Vagina (tissue), 2 donors: ENCODE data around the gene MALL. TPM values are rescaled to one million over a fixed set of nuclear protein-coding genes. Genes with fewer than 3 reads are reported as not detected.
"Not testable (repeated sequence)": the region's sequence is repeated elsewhere in the genome, so short reads cannot be mapped to it uniquely, and the experiment has no call there.

Source experiments
- DNase-seq, 2 donors: peaks; one replicate each; pipeline ENCODE4 v3.0.0-alpha.2; 2017; ENCODE audit errors: extremely low spot score in 2 of 2
- H3K27ac ChIP-seq: fragments of 200-600 bp; sonication (generic); one replicate; pipeline ENCODE4 v1.5.1; 2019
- H3K27me3 ChIP-seq: fragments of 200-600 bp; sonication (generic); one replicate; pipeline ENCODE4 v1.5.1; 2019
- H3K36me3 ChIP-seq, 2 donors: fragments of 200-600 bp; sonication (generic); one replicate each; pipeline ENCODE4 v1.5.1; 2017 to 2019
- H3K4me1 ChIP-seq: fragments of 200-600 bp; sonication (generic); one replicate; pipeline ENCODE4 v1.5.1; 2019
- H3K4me3 ChIP-seq, 2 donors: fragments of 200-600 bp; sonication (generic); 1 replicate in 1 of 2; 2 replicates in 1 of 2; pipeline ENCODE4 v1.5.1; 2016 to 2019
- H3K9me3 ChIP-seq: fragments of 200-600 bp; sonication (generic); one replicate; pipeline ENCODE4 v1.5.1; 2019
- POLR2A ChIP-seq, 2 donors: fragments of 450-650 bp; IDR thresholded peaks; one replicate each; pipeline ENCODE4 v1.6.1; 2017; ENCODE audit warnings: antibody characterized with exemption in 2 of 2, mild to moderate bottlenecking in 2 of 2, moderate library complexity in 2 of 2
- POLR2AphosphoS5 ChIP-seq, 2 donors: sonication (generic); formaldehyde crosslinking; IDR thresholded peaks; one replicate each; pipeline ENCODE4 v1.9.0; 2017; ENCODE audit warnings: antibody characterized with exemption in 2 of 2, mild to moderate bottlenecking in 2 of 2, low read depth in 1 of 2; ENCODE audit not compliant: insufficient read depth in 1 of 2
- intact Hi-C: fragments of 100-400 bp; cut with DNase I; formaldehyde crosslinking; loops from one replicate; pipeline ENCODE4 v1.15.1; 2023
- total RNA-seq: library from RNA; depleted of rRNA; stranded (reverse); fragments of >200 nt; gene quantifications from one replicate; pipeline ENCODE4 v1.2.3, GENCODE V29; 2016
- TF ChIP-seq, protein P1 (sequence below), 3 experiments: fragments of 450-650 bp in 2 of 3; fragments of 200-600 bp in 1 of 3; sonication (generic) in 1 of 3; IDR thresholded peaks; one replicate each; pipeline ENCODE4 v1.5.1; 2017 to 2019; ENCODE audit warnings: antibody characterized with exemption in 3 of 3, mild to moderate bottlenecking in 2 of 3, moderate library complexity in 2 of 3

Gene MALL
- total RNA-seq, 1 donor from 2014 or later: 56.7 TPM

DNA sequence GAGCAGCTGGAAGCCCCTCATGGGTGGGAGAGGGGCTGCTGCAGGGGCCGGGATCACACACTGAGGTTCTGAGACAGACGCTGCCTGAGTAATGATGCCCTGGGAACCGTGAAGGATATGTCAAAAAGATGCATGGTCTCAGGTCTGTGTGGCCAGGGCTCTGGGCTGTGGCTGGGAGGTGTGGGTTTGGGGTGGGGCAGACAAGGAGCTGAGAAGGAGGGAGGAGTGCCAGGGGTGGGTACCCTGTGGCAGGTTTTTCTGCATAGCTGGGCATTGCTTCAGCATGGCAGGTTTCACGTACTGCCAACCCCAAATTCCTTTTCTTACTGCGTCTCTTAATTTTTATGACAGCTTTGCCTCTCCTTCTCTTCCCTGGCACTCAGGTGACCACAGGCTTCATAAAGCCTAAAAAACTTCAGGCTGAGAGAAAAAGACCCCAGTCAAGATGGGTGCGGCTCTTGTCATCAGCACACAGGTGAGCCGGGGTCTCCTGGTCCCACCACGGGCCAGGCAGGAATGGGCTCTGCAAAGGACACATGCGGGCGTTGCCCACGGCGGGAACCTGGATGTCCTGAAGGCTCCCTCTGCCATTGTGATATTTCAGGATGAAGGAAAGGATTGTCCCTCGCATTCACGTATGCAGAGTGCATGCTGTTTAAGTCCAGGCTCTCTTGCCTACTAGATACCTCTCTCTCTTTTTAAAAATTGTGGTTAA is 18.0 kb downstream of the MALL start:
- peak in 1 of 2 donors; percentile 83 for DNase-seq
- H3K27me3 ChIP-seq: no peaks in the 10 kb centered on the region
- TF ChIP-seq, protein P1, sequence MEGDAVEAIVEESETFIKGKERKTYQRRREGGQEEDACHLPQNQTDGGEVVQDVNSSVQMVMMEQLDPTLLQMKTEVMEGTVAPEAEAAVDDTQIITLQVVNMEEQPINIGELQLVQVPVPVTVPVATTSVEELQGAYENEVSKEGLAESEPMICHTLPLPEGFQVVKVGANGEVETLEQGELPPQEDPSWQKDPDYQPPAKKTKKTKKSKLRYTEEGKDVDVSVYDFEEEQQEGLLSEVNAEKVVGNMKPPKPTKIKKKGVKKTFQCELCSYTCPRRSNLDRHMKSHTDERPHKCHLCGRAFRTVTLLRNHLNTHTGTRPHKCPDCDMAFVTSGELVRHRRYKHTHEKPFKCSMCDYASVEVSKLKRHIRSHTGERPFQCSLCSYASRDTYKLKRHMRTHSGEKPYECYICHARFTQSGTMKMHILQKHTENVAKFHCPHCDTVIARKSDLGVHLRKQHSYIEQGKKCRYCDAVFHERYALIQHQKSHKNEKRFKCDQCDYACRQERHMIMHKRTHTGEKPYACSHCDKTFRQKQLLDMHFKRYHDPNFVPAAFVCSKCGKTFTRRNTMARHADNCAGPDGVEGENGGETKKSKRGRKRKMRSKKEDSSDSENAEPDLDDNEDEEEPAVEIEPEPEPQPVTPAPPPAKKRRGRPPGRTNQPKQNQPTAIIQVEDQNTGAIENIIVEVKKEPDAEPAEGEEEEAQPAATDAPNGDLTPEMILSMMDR (IDR thresholded peaks at IDR 0.05): no peak
- TF ChIP-seq POLR2A (IDR thresholded peaks at IDR 0.05): no peak
- no peak for TF ChIP-seq POLR2AphosphoS5 (IDR thresholded peaks at IDR 0.05; ENCODE audit: insufficient read depth in 1 of 2, low read depth in 1 of 2)
- H3K4me3 ChIP-seq: no peak overlapping the region
- H3K36me3 ChIP-seq: no peaks in the 10 kb centered on the region
- H3K4me1 ChIP-seq: peaks cover 37% of the 10 kb centered on the region
- no peaks in the 10 kb centered on the region for H3K9me3 ChIP-seq
- no peak overlapping the region for H3K27ac ChIP-seq
- intact Hi-C loops: no loop called here

DNA sequence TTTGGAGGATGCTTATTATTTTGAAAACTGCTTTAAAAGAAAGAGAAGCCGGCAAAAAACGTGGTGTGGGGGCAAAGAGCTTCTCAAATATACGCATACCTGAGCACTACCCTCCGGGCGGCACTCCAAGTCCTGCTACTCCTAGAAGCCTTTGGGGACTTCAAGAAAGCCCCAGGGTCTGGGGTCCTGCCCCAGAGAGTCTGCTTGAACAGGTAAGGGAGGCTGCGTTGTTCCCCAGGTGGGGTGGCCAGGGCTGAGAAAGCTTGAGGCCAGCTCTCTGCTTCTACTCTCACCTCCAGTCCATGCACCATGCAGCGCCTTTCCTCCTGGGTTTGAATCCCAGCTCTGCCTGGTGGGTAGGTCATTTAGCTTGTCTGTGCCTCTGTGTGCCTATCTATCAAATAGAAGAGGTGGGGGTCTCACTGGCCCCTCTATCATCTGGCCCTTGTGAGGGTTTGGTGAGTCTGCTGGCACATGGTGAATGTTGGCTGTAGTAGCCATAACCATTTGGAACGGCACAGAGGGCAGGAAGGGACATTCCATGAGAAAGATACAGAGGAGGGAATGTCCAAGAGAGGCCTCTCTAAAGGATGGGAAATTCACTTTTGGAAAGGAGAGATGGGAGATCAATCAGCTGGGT is 19.5 kb downstream of the MALL start:
- TF ChIP-seq, protein P1 (IDR thresholded peaks at IDR 0.05): no peak
- no peak for TF ChIP-seq POLR2AphosphoS5 (IDR thresholded peaks at IDR 0.05; ENCODE audit: insufficient read depth in 1 of 2, low read depth in 1 of 2)
- TF ChIP-seq POLR2A (IDR thresholded peaks at IDR 0.05): no peak
- intact Hi-C loops: no loop called here
- Histone ChIP-seq H3K9me3 (no peaks in the 10 kb centered on the region), H3K4me1 (peaks cover 21% of the 10 kb centered on the region), H3K36me3 (no peaks in the 10 kb centered on the region), H3K27ac (no peak overlapping the region), H3K27me3 (no peaks in the 10 kb centered on the region), H3K4me3 (no peak overlapping the region)
- DNase-seq: peak; percentile 77 to 91

DNA sequence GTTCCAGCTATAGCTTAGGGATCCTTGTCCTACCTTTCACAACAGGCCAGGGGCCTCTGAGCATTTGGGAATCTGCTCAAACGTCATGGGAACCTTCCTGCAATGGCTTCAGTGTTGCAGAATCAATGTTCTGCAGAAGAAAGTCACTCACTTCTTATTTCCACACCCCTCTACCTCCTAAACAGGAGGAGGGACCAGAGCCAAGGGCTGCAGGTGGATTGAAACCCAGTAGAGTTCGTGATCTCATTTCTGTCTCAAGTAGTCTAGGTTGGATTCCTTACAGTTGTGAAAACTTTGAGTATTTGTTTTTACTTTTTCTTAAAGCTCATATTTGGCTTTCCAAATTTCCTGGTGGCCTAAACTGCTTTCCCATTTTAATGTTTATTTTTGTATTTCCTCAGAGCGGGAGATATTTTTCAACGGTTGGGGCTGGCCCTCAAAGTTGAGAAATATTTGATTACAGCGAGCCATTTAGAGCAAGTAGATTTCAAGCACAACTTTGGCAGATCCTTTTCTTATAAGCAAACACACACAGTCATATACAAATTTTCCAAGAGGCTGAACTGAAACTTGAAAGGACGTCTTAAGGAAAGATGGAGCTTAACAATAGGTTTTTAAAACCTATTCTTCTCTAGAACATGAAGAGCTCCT is 20.6 kb downstream of the MALL start:
- H3K27ac ChIP-seq, H3K36me3 ChIP-seq, H3K9me3 ChIP-seq, H3K27me3 ChIP-seq, DNase-seq, intact Hi-C loops, H3K4me3 ChIP-seq: not testable (repeated sequence)
- peaks cover 10% of the 10 kb centered on the region for H3K4me1 ChIP-seq

DNA sequence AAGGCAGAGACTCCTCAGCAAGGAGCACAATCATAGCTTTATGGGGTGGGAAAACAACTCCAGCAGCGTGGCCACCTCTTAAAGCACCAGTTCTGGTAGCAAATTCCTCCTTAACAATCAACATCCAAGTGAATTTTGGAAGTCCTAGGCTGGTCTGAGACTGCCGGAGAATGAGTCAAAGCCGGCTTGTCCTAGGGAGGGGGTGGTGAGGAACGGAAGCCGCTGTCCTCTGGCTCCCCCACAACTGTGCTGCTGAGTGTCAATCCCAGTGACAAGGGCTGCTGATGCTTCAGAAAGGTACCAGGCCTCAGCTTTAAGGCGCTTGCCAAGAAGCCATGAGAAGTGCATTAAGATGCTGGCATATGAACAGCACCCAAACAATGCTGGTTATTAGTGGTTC is 21.7 kb downstream of the MALL start:
- H3K27me3 ChIP-seq, H3K9me3 ChIP-seq, DNase-seq, H3K4me3 ChIP-seq, H3K27ac ChIP-seq, H3K4me1 ChIP-seq, H3K36me3 ChIP-seq, intact Hi-C loops: not testable (repeated sequence)

DNA sequence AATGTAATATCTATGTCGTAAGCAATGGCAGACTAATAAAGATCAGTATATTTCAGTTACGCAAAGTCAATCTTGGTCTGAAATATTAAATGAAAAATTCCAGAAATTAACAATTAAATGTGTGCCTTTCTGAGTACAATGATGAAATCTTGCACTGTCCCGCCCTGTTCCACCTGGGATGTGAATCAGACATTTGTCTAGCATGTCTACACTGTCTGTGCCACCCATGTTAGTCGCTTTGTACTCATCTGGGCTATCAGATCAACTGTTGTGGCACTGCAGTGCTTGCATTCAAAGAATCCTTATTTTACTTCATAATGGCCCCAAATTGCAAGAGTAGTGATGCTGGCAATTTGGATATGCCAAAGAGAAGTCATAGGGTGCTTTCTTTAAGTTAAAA is 25.5 kb downstream of the MALL start:
- H3K27me3 ChIP-seq, H3K9me3 ChIP-seq, H3K36me3 ChIP-seq, DNase-seq, H3K4me1 ChIP-seq, H3K27ac ChIP-seq, H3K4me3 ChIP-seq, intact Hi-C loops: not testable (repeated sequence)

DNA sequence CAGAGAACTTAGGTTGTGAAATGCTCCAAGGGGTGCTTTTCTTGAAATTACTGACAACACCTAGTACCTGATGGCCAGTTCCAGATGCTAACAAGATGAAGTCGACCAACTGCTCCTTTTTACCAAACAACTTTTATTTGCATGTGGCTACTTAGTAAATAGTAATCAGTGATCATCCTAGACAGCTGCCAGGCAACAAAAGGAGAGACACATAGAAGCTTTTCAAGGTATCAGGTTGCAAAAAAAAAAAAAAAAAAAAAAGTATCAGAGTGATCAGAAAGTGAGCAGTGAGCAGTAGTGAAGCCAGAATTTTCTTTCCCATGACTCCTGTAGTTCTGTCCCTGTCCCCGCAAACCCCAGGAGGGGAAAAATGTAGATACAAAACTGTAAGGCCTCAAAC is 31.9 kb downstream of the MALL start:
- H3K27me3 ChIP-seq, DNase-seq, intact Hi-C loops, H3K36me3 ChIP-seq, H3K27ac ChIP-seq, H3K4me1 ChIP-seq, H3K4me3 ChIP-seq, H3K9me3 ChIP-seq: not testable (repeated sequence)

DNA sequence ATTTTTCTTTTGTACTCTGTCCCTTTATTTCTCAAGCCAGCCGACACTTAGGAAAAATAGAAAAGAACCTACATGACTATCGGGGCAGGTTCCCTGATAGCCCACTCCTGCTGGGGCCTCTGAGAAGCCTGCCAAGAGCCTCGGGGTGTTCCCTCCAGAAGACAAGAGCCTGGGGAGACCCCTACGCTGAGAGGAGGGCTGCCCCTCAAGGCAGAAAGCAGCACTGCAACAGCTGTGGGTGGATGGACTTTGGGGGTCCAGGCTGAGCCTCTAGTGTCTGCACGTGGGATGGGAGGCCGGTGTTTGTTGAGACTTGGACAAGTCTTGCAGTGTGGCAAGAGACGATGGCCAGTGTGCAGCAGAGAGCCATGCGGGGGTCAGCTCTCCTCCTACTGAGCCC is 32.5 kb downstream of the MALL start:
- H3K36me3 ChIP-seq, H3K27me3 ChIP-seq, H3K4me3 ChIP-seq, H3K9me3 ChIP-seq, intact Hi-C loops, H3K27ac ChIP-seq, DNase-seq, H3K4me1 ChIP-seq: not testable (repeated sequence)

DNA sequence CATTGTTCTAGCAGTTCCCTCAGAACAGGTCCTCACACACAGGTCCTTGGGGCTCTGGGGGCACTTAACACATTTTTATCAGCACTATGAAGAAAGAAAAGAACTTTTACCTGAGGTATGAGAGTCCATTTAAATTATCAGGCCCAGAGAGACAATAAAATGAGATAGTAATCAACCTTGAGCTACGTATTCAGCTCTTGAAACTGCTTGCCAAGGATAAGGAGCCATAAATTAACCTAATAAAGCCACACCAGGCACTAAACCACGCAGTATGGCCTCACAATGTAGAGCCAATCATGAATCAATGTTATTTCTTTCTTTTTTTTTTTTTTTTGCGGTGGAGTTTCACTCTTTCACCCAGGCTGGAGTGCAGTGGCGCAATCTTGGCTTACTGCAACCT is 37.5 kb downstream of the MALL start:
- H3K27ac ChIP-seq, H3K4me3 ChIP-seq, H3K4me1 ChIP-seq, intact Hi-C loops, H3K36me3 ChIP-seq, H3K9me3 ChIP-seq, DNase-seq, H3K27me3 ChIP-seq: not testable (repeated sequence)

DNA sequence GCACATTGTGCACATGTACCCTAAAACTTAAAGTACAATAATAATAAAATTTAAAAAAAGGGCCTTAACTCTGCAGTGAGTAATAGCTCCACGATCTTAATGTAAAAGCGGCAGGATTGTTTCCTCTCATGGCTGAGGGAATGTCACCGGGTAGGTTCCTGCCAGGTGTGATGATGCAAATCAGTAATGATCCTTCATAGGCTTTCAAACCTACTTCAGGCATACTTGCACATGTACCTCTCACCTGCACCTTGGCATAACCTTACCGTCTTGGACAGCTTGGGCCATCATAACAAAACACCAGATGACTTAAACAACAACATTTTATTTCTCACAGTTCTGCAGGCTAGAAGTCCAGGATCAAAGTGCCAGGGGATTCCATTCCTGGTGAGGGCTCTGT is 39.7 kb downstream of the MALL start:
- H3K27ac ChIP-seq, intact Hi-C loops, H3K4me1 ChIP-seq, H3K4me3 ChIP-seq, DNase-seq, H3K36me3 ChIP-seq, H3K9me3 ChIP-seq, H3K27me3 ChIP-seq: not testable (repeated sequence)

DNA sequence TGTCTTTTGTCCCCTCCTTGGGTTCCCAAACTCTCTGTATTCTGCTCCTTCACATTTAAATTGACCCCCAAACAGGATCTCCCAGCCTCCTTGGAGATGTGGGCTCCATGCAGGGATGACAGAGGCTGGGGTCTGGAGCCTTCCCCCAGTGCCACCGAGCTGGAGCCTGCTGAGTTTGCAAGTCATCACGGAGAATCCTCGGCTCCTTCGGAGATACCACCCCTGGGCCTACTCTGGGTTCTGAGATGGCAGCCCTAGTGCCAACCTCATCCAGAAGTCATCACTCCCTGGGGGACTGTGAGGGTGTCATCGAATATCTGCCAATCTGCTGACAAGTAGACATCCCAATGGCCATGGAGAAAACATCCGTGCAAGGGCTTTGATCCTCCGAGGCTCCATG is 45.8 kb downstream of the MALL start:
- intact Hi-C loops, H3K4me1 ChIP-seq, H3K4me3 ChIP-seq, H3K27me3 ChIP-seq, H3K27ac ChIP-seq, H3K36me3 ChIP-seq, H3K9me3 ChIP-seq: not testable (repeated sequence)
- DNase-seq: peak in 1 of 2 donors; percentile 64

DNA sequence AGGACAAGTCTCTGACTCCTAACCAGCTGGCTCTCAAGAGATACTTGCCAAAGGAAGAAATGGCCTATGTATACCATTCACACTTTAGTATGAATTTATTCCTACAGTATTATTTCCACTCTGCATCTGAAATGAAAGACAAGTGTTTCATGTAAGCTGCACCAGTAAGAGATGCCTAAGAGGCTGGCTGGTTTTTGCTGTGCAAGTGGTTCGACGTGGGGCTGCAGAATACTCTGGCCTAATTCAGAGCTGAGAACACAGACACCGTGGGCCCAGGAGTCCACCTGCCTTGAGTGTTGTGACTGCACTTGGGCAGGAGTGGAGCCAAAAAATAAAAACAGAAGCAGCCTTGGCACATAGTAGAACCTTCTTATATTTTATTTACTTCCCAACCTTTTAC is 47.5 kb downstream of the MALL start:
- H3K36me3 ChIP-seq, H3K4me3 ChIP-seq, H3K27me3 ChIP-seq, H3K4me1 ChIP-seq, H3K9me3 ChIP-seq, intact Hi-C loops, H3K27ac ChIP-seq: not testable (repeated sequence)
- peak; percentile 34 to 91 for DNase-seq
